Glutamatergic neuron (in vitro differentiated cells): ENCODE measurements around the gene AMER3. TPM values are rescaled to one million over a fixed set of nuclear protein-coding genes. Genes with fewer than 3 reads are reported as not detected.

ENCODE experiments used
- DNase-seq: peaks from one replicate; pipeline ENCODE4 v3.0.0; 2022
- H3K27ac Mint-ChIP-seq: one replicate; pipeline ENCODE4 v1.8.0; 2020; ENCODE audit warnings: mild to moderate bottlenecking, mixed read lengths, inconsistent platforms; ENCODE audit not compliant: unreplicated experiment
- H3K27me3 Mint-ChIP-seq: one replicate; pipeline ENCODE4 v1.8.0; 2020; ENCODE audit warnings: mild to moderate bottlenecking, moderate library complexity, mixed read lengths, inconsistent platforms; ENCODE audit not compliant: unreplicated experiment
- H3K36me3 Mint-ChIP-seq: one replicate; pipeline ENCODE4 v1.8.0; 2020; ENCODE audit warnings: mild to moderate bottlenecking, mixed read lengths, inconsistent platforms; ENCODE audit not compliant: unreplicated experiment
- H3K4me1 Mint-ChIP-seq: one replicate; pipeline ENCODE4 v1.8.0; 2020; ENCODE audit warnings: mild to moderate bottlenecking, low read depth, mixed read lengths, inconsistent platforms; ENCODE audit not compliant: unreplicated experiment
- H3K4me3 Mint-ChIP-seq: one replicate; pipeline ENCODE4 v1.8.0; 2020; ENCODE audit warnings: mild to moderate bottlenecking, mixed read lengths, inconsistent platforms; ENCODE audit not compliant: unreplicated experiment
- H3K9me3 Mint-ChIP-seq: one replicate; pipeline ENCODE4 v1.8.0; 2020; ENCODE audit warnings: mild to moderate bottlenecking, moderate library complexity, mixed read lengths, inconsistent platforms; ENCODE audit not compliant: unreplicated experiment
- total RNA-seq: library from RNA; stranded (reverse); fragmentation: NEBNext Ultra II Directional; extraction: Animal tissue kit (Norgen Biotek cat#: 25700); gene quantifications from one replicate; pipeline ENCODE4 v1.2.1, GENCODE V29; 2021; ENCODE audit not compliant: unreplicated experiment
- TF ChIP-seq, protein P1 (sequence below): fragments of 200-600 bp; sonication (generic); IDR thresholded peaks from one replicate; pipeline ENCODE4 v1.5.0; 2021; ENCODE audit not compliant: partially characterized antibody, unreplicated experiment

AMER3 gene
- total RNA-seq, 1 donor from 2014 or later, result 20.6 TPM

DNA sequence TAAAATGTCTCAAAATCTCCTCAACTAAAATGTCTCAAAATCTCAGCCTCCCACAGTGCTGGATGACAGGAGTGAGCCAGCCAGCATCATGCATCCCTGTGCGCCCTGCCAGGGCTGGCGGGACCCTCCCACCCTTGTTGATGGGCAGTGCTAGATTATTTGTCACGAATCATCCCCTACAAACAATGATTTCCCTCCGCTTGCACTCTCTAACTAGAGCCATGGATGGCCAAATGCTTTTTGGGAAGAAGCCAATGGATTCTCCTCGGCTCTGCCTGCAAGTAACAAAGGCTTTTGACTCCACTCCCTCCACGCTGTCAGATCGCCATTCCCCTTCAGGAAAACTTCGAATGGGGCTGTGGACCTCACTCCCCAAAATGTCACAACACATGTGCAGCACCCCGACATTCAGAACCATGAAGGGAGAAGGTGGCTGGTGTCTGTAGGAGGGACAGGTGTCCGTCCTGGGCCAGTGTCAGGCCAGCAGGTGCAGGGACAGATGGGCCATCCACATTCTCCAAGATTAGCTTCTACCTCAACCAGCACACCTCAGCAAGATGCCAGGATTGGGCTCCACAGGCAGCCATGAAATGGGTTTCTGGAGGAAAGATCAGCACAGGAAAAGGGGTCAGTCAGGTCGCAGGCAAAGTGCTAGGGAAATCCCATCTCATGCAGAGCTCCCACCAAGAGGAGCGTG lies 11.5 kb downstream of the AMER3 start:
- H3K36me3 Mint-ChIP-seq, result no peaks in the 10 kb centered on the region
- H3K27ac Mint-ChIP-seq, result no peak overlapping the region
- TF ChIP-seq, protein P1, sequence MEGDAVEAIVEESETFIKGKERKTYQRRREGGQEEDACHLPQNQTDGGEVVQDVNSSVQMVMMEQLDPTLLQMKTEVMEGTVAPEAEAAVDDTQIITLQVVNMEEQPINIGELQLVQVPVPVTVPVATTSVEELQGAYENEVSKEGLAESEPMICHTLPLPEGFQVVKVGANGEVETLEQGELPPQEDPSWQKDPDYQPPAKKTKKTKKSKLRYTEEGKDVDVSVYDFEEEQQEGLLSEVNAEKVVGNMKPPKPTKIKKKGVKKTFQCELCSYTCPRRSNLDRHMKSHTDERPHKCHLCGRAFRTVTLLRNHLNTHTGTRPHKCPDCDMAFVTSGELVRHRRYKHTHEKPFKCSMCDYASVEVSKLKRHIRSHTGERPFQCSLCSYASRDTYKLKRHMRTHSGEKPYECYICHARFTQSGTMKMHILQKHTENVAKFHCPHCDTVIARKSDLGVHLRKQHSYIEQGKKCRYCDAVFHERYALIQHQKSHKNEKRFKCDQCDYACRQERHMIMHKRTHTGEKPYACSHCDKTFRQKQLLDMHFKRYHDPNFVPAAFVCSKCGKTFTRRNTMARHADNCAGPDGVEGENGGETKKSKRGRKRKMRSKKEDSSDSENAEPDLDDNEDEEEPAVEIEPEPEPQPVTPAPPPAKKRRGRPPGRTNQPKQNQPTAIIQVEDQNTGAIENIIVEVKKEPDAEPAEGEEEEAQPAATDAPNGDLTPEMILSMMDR, result no peak
- DNase-seq, result no peak
- peaks cover 3% of the 10 kb centered on the region for H3K9me3 Mint-ChIP-seq
- H3K4me3 Mint-ChIP-seq, result no peak overlapping the region
- H3K27me3 Mint-ChIP-seq, result peaks cover 9% of the 10 kb centered on the region
- H3K4me1 Mint-ChIP-seq, result peaks cover 2% of the 10 kb centered on the region

DNA sequence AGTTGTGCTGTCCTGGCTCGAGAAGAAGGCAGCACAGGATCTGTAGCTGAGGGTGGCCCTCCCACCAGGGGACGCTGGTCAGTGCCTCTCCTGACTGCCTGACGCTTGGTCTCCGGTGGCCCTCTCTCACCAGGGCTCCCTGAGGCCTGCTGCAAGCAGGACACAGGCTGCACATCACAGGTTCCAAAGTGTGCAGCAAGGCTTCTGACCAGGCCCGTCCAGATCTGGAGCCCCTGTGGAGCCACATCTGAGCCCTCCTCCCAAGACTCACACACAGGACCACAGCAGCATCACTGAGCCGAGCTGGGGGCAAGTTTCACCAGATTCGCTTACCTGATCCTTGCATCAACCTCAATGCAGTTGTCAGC lies 12.1 kb downstream of the AMER3 start:
- H3K4me1 Mint-ChIP-seq, result peaks cover 2% of the 10 kb centered on the region
- no peak overlapping the region for H3K27ac Mint-ChIP-seq
- TF ChIP-seq, protein P1, result no peak
- peaks cover 5% of the 10 kb centered on the region for H3K9me3 Mint-ChIP-seq
- no peak for DNase-seq
- no peak overlapping the region for H3K4me3 Mint-ChIP-seq
- no peaks in the 10 kb centered on the region for H3K36me3 Mint-ChIP-seq
- H3K27me3 Mint-ChIP-seq, result peaks cover 11% of the 10 kb centered on the region

DNA sequence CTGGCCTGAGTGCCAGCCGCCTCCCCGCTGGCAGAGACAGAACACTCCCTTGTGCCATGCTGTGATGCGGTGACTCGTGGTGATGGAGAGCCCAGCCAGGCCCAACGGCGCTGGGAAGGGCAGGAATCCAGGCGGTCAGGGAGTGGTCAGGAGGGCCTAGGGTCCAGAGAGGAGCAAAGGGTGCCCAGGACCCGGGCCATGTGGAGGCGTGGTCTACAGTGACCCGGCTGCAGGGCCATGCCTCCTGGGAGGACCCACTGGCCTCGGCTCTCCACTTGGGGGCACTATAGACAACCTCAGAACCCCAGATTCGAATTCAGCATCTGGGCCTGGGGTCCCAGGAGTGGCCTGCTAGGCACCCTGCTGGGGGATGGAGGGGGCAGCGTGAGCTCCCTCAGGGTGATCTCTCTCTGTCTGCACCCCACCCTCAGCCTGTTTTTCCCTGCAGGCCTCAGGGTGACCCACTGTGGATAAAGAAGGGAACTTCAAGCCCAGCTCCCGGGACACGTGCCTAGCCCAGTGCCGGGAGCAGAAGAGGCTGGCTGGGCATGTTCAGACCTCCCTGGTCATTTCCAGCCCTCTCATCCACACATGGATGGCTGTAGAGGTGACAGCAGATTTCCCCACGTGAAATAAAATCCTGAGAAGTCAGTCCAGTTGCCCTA lies 13.0 kb downstream of the AMER3 start:
- Mint-ChIP-seq H3K9me3 (peaks cover 8% of the 10 kb centered on the region), H3K27ac (no peak overlapping the region), H3K4me1 (peaks cover 2% of the 10 kb centered on the region), H3K4me3 (no peak overlapping the region), H3K27me3 (peaks cover 11% of the 10 kb centered on the region), H3K36me3 (peaks cover 7% of the 10 kb centered on the region)
- no peak for DNase-seq
- TF ChIP-seq, protein P1, result no peak

DNA sequence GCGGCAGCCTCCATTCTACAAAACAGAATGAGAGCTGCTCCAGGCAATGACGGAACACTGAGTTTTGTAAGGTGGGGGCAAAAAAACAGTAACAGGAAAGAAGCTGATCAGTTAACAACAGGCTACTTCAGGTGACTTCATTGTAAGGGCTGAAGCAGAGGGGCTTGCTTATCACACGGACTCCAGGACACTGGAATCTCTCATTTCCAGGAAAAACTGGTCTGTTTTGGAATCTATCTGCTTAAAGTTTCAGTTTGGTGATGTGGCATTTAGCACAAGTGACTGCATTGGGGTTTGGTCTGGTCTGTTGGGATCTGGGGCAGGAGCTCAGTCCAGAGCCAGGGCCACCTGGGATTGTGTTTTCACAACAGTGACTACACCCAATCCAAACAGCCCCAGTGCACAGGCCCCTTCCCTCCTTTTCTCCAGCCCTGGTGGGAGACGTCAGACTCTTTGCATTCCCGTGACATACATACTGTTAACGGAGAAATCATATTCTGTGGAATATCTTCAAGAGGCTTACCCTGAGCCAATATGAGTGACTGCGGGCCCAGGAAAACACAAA lies 14.1 kb downstream of the AMER3 start:
- H3K36me3 Mint-ChIP-seq, result peaks cover 7% of the 10 kb centered on the region
- H3K9me3 Mint-ChIP-seq, result peaks cover 8% of the 10 kb centered on the region
- no peak overlapping the region for H3K27ac Mint-ChIP-seq
- no peak for DNase-seq
- H3K27me3 Mint-ChIP-seq, result peaks cover 9% of the 10 kb centered on the region
- TF ChIP-seq, protein P1, result no peak
- H3K4me3 Mint-ChIP-seq, result no peak overlapping the region
- peaks cover 2% of the 10 kb centered on the region for H3K4me1 Mint-ChIP-seq

DNA sequence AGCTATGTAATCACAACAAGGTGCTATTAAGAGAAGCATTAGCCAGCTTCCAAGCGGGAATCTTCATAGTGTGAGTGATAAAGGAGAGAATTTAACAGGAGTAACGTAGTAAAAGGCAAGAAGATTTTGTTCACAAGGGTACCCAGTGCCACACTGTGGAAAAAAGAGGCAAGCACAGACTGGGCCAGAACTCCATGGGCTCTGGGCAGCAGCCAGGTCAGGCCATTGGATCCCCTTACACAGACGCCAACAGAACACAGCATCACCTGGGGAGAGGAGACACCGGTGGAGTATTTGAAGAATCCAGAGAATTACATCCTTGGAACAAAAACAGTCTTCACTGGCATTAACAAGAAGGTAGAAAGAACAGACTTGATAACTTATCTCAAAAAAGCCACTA lies 21.2 kb downstream of the AMER3 start:
- no peak overlapping the region for H3K27ac Mint-ChIP-seq
- peaks cover 6% of the 10 kb centered on the region for H3K9me3 Mint-ChIP-seq
- peaks cover 12% of the 10 kb centered on the region for H3K36me3 Mint-ChIP-seq
- peaks cover 4% of the 10 kb centered on the region for H3K27me3 Mint-ChIP-seq
- TF ChIP-seq, protein P1, result no peak
- H3K4me3 Mint-ChIP-seq, result no peak overlapping the region
- DNase-seq, result no peak
- H3K4me1 Mint-ChIP-seq, result no peaks in the 10 kb centered on the region
